Gastrocnemius medialis (tissue), 4 donors: Measurements from ENCODE around the gene ARSB. TPM values are rescaled to one million over a fixed set of nuclear protein-coding genes. Genes with fewer than 3 reads are reported as not detected.

Source experiments
- ATAC-seq, 2 donors: fragments of 150-250 bp; one replicate each; pipeline ENCODE4 v1.9.1; 2016
- DNase-seq, 2 donors: peaks; one replicate each; pipeline ENCODE4 v3.0.0-alpha.2; 2019
- H3K27ac ChIP-seq, 4 donors: fragments of 200-600 bp; sonication (generic); 1 replicate in 1 of 4; 2 replicates in 3 of 4; pipeline ENCODE4 v1.5.1; 2016 to 2018; ENCODE audit warnings: mild to moderate bottlenecking in 2 of 4, moderate library complexity in 1 of 4
- H3K27me3 ChIP-seq, 3 donors: fragments of 200-600 bp; sonication (generic) in 2 of 3; 1 replicate in 1 of 3; 2 replicates in 2 of 3; pipeline versions ENCODE4 v1.5.1 to v1.6.0; 2016 to 2019; ENCODE audit warnings: mild to moderate bottlenecking in 1 of 3, moderate library complexity in 1 of 3
- H3K36me3 ChIP-seq, 2 donors: fragments of 200-600 bp; sonication (generic) in 1 of 2; one replicate each; pipeline ENCODE4 v1.5.1; 2017 to 2018
- H3K4me1 ChIP-seq, 2 donors: fragments of 200-600 bp; sonication (generic) in 1 of 2; one replicate each; pipeline ENCODE4 v1.5.1; 2016 to 2017; ENCODE audit warnings: mild to moderate bottlenecking in 2 of 2
- H3K4me3 ChIP-seq, 4 donors: fragments of 200-600 bp; sonication (generic) in 3 of 4; 1 replicate in 1 of 4; 2 replicates in 3 of 4; pipeline ENCODE4 v1.5.1; 2016 to 2019; ENCODE audit warnings: mild to moderate bottlenecking in 2 of 4
- H3K9me3 ChIP-seq, 3 donors: fragments of 200-600 bp; sonication (generic) in 2 of 3; 1 replicate in 1 of 3; 2 replicates in 2 of 3; pipeline ENCODE4 v1.5.1; 2016 to 2019
- CTCF ChIP-seq, 5 experiments: fragments of 450-650 bp in 3 of 5; fragments of 200-600 bp in 2 of 5; sonication (generic) in 2 of 5; IDR thresholded peaks in 4 of 5; conservative IDR thresholded peaks in 1 of 5; 1 replicate in 4 of 5; 2 replicates in 1 of 5; pipeline ENCODE4 v1.5.1; 2016 to 2019; ENCODE audit warnings: antibody characterized with exemption in 5 of 5, mild to moderate bottlenecking in 3 of 5, moderate library complexity in 3 of 5
- POLR2A ChIP-seq, 2 donors: fragments of 450-650 bp; IDR thresholded peaks; one replicate each; pipeline ENCODE4 v1.6.1; 2017; ENCODE audit warnings: antibody characterized with exemption in 2 of 2, mild to moderate bottlenecking in 2 of 2, moderate library complexity in 2 of 2
- in situ Hi-C, 4 donors: fragments of 200-750 bp; cut with MboI; loops; one replicate each; pipeline versions ENCODE4 v1.15.0 to v1.8.0; 2017; ENCODE audit warnings: low sequenced_read_pairs in 4 of 4
- intact Hi-C: fragments of 100-400 bp; cut with DNase I; formaldehyde crosslinking; loops from one replicate; pipeline ENCODE4 v1.15.1; 2023; ENCODE audit warnings: low total_unique reads
- total RNA-seq, 4 donors: library from RNA; depleted of rRNA; stranded (reverse); fragments of >200 nt; gene quantifications; one replicate each; pipeline versions ENCODE4 v1.1.0 to v1.2.3, GENCODE V29; 2016

ARSB gene
- total RNA-seq, 4 donors from 2014 or later, result 3.2 to 8.3 (median 5.1) TPM

GRCh38 chr5:78783434-78784130, 201.5 kb downstream of the ARSB start:
- no peak for TF ChIP-seq POLR2A (IDR thresholded peaks at IDR 0.05)
- TF ChIP-seq CTCF (IDR thresholded peaks at IDR 0.05 in 4 of 5, conservative IDR thresholded peaks at IDR 0.05 in 1 of 5), result no peak
- no peak for DNase-seq
- intact Hi-C loops, result no loop called here
- Histone ChIP-seq H3K4me3 (no peak overlapping the region), H3K27ac (no peak overlapping the region), H3K36me3 (no peaks in the 10 kb centered on the region), H3K4me1 (no peaks in the 10 kb centered on the region), H3K9me3 (no peaks in the 10 kb centered on the region), H3K27me3 (no peaks in the 10 kb centered on the region)
- ATAC-seq, result no peak
- in situ Hi-C loops, result no loop called here

GRCh38 chr5:78782728-78783127, 202.4 kb downstream of the ARSB start:
- H3K27me3 ChIP-seq, result no peaks in the 10 kb centered on the region
- DNase-seq, result no peak
- no peak overlapping the region for H3K4me3 ChIP-seq
- H3K9me3 ChIP-seq, result no peaks in the 10 kb centered on the region
- H3K4me1 ChIP-seq, result no peaks in the 10 kb centered on the region
- H3K36me3 ChIP-seq, result no peaks in the 10 kb centered on the region
- H3K27ac ChIP-seq, result no peak overlapping the region
- no peak for TF ChIP-seq POLR2A (IDR thresholded peaks at IDR 0.05)
- TF ChIP-seq CTCF (IDR thresholded peaks at IDR 0.05 in 4 of 5, conservative IDR thresholded peaks at IDR 0.05 in 1 of 5), result no peak
- intact Hi-C loops (no loop called here), in situ Hi-C loops (no loop called here)
- no peak for ATAC-seq

- intact Hi-C loops (no loop called here), in situ Hi-C loops (no loop called here)
- no peaks in the 10 kb centered on the region for H3K27me3 ChIP-seq
- no peak overlapping the region for H3K4me3 ChIP-seq
- ATAC-seq (no peak), DNase-seq (no peak)
- H3K36me3 ChIP-seq, result no peaks in the 10 kb centered on the region
- H3K4me1 ChIP-seq, result no peaks in the 10 kb centered on the region
- H3K9me3 ChIP-seq, result no peaks in the 10 kb centered on the region
- no peak for TF ChIP-seq CTCF (IDR thresholded peaks at IDR 0.05 in 4 of 5, conservative IDR thresholded peaks at IDR 0.05 in 1 of 5)
- no peak for TF ChIP-seq POLR2A (IDR thresholded peaks at IDR 0.05)
- H3K27ac ChIP-seq, result no peak overlapping the region
Observed at GRCh38 chr5:78781611-78782286, 203.4 kb downstream of the ARSB start.

- Histone ChIP-seq H3K4me1 (no peaks in the 10 kb centered on the region), H3K9me3 (no peaks in the 10 kb centered on the region), H3K27ac (no peak overlapping the region), H3K36me3 (no peaks in the 10 kb centered on the region), H3K27me3 (no peaks in the 10 kb centered on the region), H3K4me3 (no peak overlapping the region)
- DNase-seq, result no peak
- in situ Hi-C loops (no loop called here), intact Hi-C loops (no loop called here)
- ATAC-seq, result no peak
- no peak for TF ChIP-seq CTCF (IDR thresholded peaks at IDR 0.05 in 4 of 5, conservative IDR thresholded peaks at IDR 0.05 in 1 of 5)
- no peak for TF ChIP-seq POLR2A (IDR thresholded peaks at IDR 0.05)
Observed at GRCh38 chr5:78779771-78780616, 205.1 kb downstream of the ARSB start.
